Measurements from ENCODE around the gene BCO1. TPM values are rescaled to one million over a fixed set of nuclear protein-coding genes. Genes with fewer than 3 reads are reported as not detected.

Gene BCO1
- total RNA-seq, 1 donor from 2014 or later, result not detected

Other genes with a start within 250 kb of the BCO1 start
- gene CMC2, start 231.8 kb upstream of the BCO1 start, total RNA-seq (ENCODE audit: unreplicated experiment), result 51.1 TPM
- 17.0 TPM for gene CENPN, start 231.5 kb upstream of the BCO1 start, total RNA-seq (ENCODE audit: unreplicated experiment)
- 33.2 TPM for gene ATMIN, start 202.8 kb upstream of the BCO1 start, total RNA-seq (ENCODE audit: unreplicated experiment)
- gene C16orf46, start 161.5 kb upstream of the BCO1 start, total RNA-seq (ENCODE audit: unreplicated experiment), result 0.18 TPM
- 30.3 TPM for gene GCSH, start 142.3 kb upstream of the BCO1 start, total RNA-seq (ENCODE audit: unreplicated experiment)
- gene GAN, start 76.3 kb downstream of the BCO1 start, total RNA-seq (ENCODE audit: unreplicated experiment), result 24.2 TPM
- gene CMIP, start 206.1 kb downstream of the BCO1 start, total RNA-seq (ENCODE audit: unreplicated experiment), result 98.9 TPM

Data from endothelial cell (in vitro differentiated cells).